GM18502 (cell line): ENCODE data around the gene CDC42EP3.

Source experiments
- ATAC-seq: cut with Tn5 transposase; IDR thresholded peaks from one replicate; pipeline ENCODE4 v1.9.1; 2021; ENCODE audit warnings: mild to moderate bottlenecking; ENCODE audit not compliant: unreplicated experiment, poor library complexity

Gene CDC42EP3

GRCh38 chr2:37637985-37638384 lies 33.5 kb downstream of the CDC42EP3 start:
- ATAC-seq: no peak

GRCh38 chr2:37637190-37637860 lies 34.1 kb downstream of the CDC42EP3 start:
- no peak for ATAC-seq

GRCh38 chr2:37636381-37637066 lies 34.9 kb downstream of the CDC42EP3 start:
- no peak for ATAC-seq

- peak; percentile 77 for ATAC-seq
These were observed 35.7 kb downstream of the CDC42EP3 start for GRCh38 chr2:37635504-37636380.

- ATAC-seq: no peak
These were observed 36.4 kb downstream of the CDC42EP3 start for GRCh38 chr2:37634914-37635503.

- no peak for ATAC-seq
These were observed 37.6 kb downstream of the CDC42EP3 start for GRCh38 chr2:37633845-37634244.

- no peak for ATAC-seq
These were observed 38.2 kb downstream of the CDC42EP3 start for GRCh38 chr2:37633234-37633633.

- no peak for ATAC-seq
These were observed 39.1 kb downstream of the CDC42EP3 start for GRCh38 chr2:37632310-37632709.

GRCh38 chr2:37631698-37632097 lies 39.7 kb downstream of the CDC42EP3 start:
- no peak for ATAC-seq

GRCh38 chr2:37631292-37631691 lies 40.1 kb downstream of the CDC42EP3 start:
- ATAC-seq: no peak

- ATAC-seq: no peak
These were observed 40.7 kb downstream of the CDC42EP3 start for GRCh38 chr2:37630776-37631175.

GRCh38 chr2:37630301-37630700 lies 41.1 kb downstream of the CDC42EP3 start:
- ATAC-seq: no peak

GRCh38 chr2:37629529-37629928 lies 41.9 kb downstream of the CDC42EP3 start:
- no peak for ATAC-seq

- ATAC-seq: no peak
These were observed 43.7 kb downstream of the CDC42EP3 start for GRCh38 chr2:37627710-37628109.

- no peak for ATAC-seq
These were observed 45.5 kb downstream of the CDC42EP3 start for GRCh38 chr2:37625796-37626571.

GRCh38 chr2:37625156-37625555 lies 46.3 kb downstream of the CDC42EP3 start:
- no peak for ATAC-seq

- ATAC-seq: peak; percentile 84
These were observed 47.2 kb downstream of the CDC42EP3 start for GRCh38 chr2:37623971-37624900.

GRCh38 chr2:37623406-37623805 lies 48.0 kb downstream of the CDC42EP3 start:
- peak; percentile 3 for ATAC-seq
